Endodermal cell (in vitro differentiated cells): ENCODE data around the gene PRSS35. TPM values are rescaled to one million over a fixed set of nuclear protein-coding genes. Genes with fewer than 3 reads are reported as not detected.
"Not testable (repeated sequence)": the region's sequence is repeated elsewhere in the genome, so short reads cannot be mapped to it uniquely, and the experiment has no call there.

ENCODE experiments used
- DNase-seq: peaks from one replicate; pipeline ENCODE4 v3.0.0-alpha.2; 2017
- H3K27ac ChIP-seq: 2 replicates; pipeline ENCODE4 v1.5.1; 2013; ENCODE audit warnings: mild to moderate bottlenecking, low read depth, low read length, moderate library complexity
- H3K27me3 ChIP-seq: 2 replicates; pipeline ENCODE4 v1.6.1; 2013; ENCODE audit warnings: mild to moderate bottlenecking, low read length, moderate library complexity; ENCODE audit not compliant: insufficient read depth, control insufficient read depth, poor library complexity, severe bottlenecking
- H3K36me3 ChIP-seq: 2 replicates; pipeline ENCODE4 v1.7.0; 2013; ENCODE audit warnings: mild to moderate bottlenecking, low read length, moderate library complexity; ENCODE audit not compliant: control insufficient read depth, insufficient read depth
- H3K4me1 ChIP-seq: one replicate; pipeline ENCODE4 v1.7.0; 2013; ENCODE audit warnings: low read length; ENCODE audit not compliant: control insufficient read depth, insufficient read depth
- H3K4me3 ChIP-seq: 2 replicates; pipeline ENCODE4 v1.5.1; 2013; ENCODE audit warnings: mild to moderate bottlenecking, low read length, moderate library complexity
- H3K9ac ChIP-seq: 2 replicates; pipeline ENCODE4 v1.6.1; 2013; ENCODE audit warnings: mild to moderate bottlenecking, low read length, moderate library complexity; ENCODE audit not compliant: poor library complexity, severe bottlenecking; ENCODE audit errors: extremely low read depth
- H3K9me3 ChIP-seq: 2 replicates; pipeline ENCODE4 v1.6.1; 2013; ENCODE audit warnings: mild to moderate bottlenecking, low read length, moderate library complexity; ENCODE audit not compliant: control insufficient read depth
- H3K27ac Mint-ChIP-seq: 2 replicates; pipeline ENCODE4 v1.8.0; 2020; ENCODE audit warnings: mixed read lengths
- H3K27me3 Mint-ChIP-seq: 2 replicates; pipeline ENCODE4 v1.8.0; 2021; ENCODE audit warnings: mild to moderate bottlenecking, mixed read lengths; ENCODE audit not compliant: insufficient read depth
- H3K36me3 Mint-ChIP-seq: 2 replicates; pipeline ENCODE4 v1.8.0; 2020; ENCODE audit warnings: low read depth, mixed read lengths
- H3K4me1 Mint-ChIP-seq: 2 replicates; pipeline ENCODE4 v1.8.0; 2020; ENCODE audit warnings: mixed read lengths
- H3K4me3 Mint-ChIP-seq: 2 replicates; pipeline ENCODE4 v1.8.0; 2020; ENCODE audit warnings: mild to moderate bottlenecking, moderate library complexity, mixed read lengths
- H3K9me3 Mint-ChIP-seq: 2 replicates; pipeline ENCODE4 v1.8.0; 2020; ENCODE audit warnings: mild to moderate bottlenecking, mixed read lengths
- CTCF ChIP-seq: fragments of 200-600 bp; sonication (generic); conservative IDR thresholded peaks from 2 replicates; pipeline ENCODE4 v1.5.0; 2021; ENCODE audit warnings: antibody characterized with exemption, mild to moderate bottlenecking
- WGBS, 2 experiments: methylation state at CpG; one replicate each; pipeline versions ENCODE4 v1.1.5 to v1.1.7; 2013; ENCODE audit warnings: missing lambda C conversion rate in 2 of 2, mixed read lengths in 1 of 2; ENCODE audit not compliant: insufficient coverage in 1 of 2, insufficient read length in 1 of 2; 5-methylcytosine and 5-hydroxymethylcytosine counted together
- total RNA-seq, 2 donors: library from RNA; stranded (reverse); fragmentation: NEBNext Ultra II Directional in 1 of 2; extraction: Animal tissue kit (Norgen Biotek cat#: 25700) in 1 of 2; gene quantifications; 2 replicates in 1 of 2; 3 replicates in 1 of 2; pipeline ENCODE4 v1.2.1, GENCODE V29; 2021

Gene PRSS35
- total RNA-seq, 2 donors from 2014 or later: 2.1 to 3.8 TPM

- TF ChIP-seq CTCF: no peak
- no peak overlapping the region for H3K4me3 Mint-ChIP-seq
- H3K27ac Mint-ChIP-seq: no peak overlapping the region
- no peaks in the 10 kb centered on the region for H3K36me3 Mint-ChIP-seq
- H3K4me1 Mint-ChIP-seq: no peaks in the 10 kb centered on the region
- no peak overlapping the region for H3K4me3 ChIP-seq
- H3K27me3 ChIP-seq: no peaks in the 10 kb centered on the region
- H3K9me3 Mint-ChIP-seq: no peaks in the 10 kb centered on the region
- DNase-seq: no peak
- H3K27ac ChIP-seq: no peak overlapping the region
- H3K9ac ChIP-seq: no peak overlapping the region
- no peaks in the 10 kb centered on the region for H3K4me1 ChIP-seq
- H3K9me3 ChIP-seq: no peaks in the 10 kb centered on the region
- WGBS, 2 experiments: 100% methylated on average over 1 of the region's 1 CpG; no CpG with 5 or more reads in 1 of the 2 experiments
- H3K36me3 ChIP-seq: no peaks in the 10 kb centered on the region
- no peaks in the 10 kb centered on the region for H3K27me3 Mint-ChIP-seq
These were observed 31.9 kb upstream of the PRSS35 start for GRCh38 chr6:83480470-83480869.

- no CpG with 5 or more reads among the region's 1 CpG for WGBS, 2 experiments
- H3K4me1 Mint-ChIP-seq, DNase-seq, H3K27me3 ChIP-seq, H3K9me3 Mint-ChIP-seq, H3K36me3 Mint-ChIP-seq, H3K4me1 ChIP-seq, H3K27ac ChIP-seq, H3K36me3 ChIP-seq, H3K27me3 Mint-ChIP-seq, H3K9me3 ChIP-seq, H3K27ac Mint-ChIP-seq, H3K4me3 Mint-ChIP-seq, H3K9ac ChIP-seq, H3K4me3 ChIP-seq: not testable (repeated sequence)
These were observed 30.4 kb upstream of the PRSS35 start for GRCh38 chr6:83481938-83482337.

GRCh38 chr6:83488448-83488847, 23.9 kb upstream of the PRSS35 start:
- no peaks in the 10 kb centered on the region for H3K36me3 ChIP-seq
- Mint-ChIP-seq H3K36me3 (no peaks in the 10 kb centered on the region), H3K4me3 (no peak overlapping the region), H3K4me1 (peaks cover 5% of the 10 kb centered on the region), H3K27me3 (no peaks in the 10 kb centered on the region), H3K9me3 (no peaks in the 10 kb centered on the region), H3K27ac (no peak overlapping the region)
- H3K27me3 ChIP-seq: no peaks in the 10 kb centered on the region
- 83 to 85% methylated on average over 1 to 2 of the region's 2 CpGs for WGBS, 2 experiments
- no peak for TF ChIP-seq CTCF
- no peak overlapping the region for H3K4me3 ChIP-seq
- H3K27ac ChIP-seq: no peak overlapping the region
- peaks cover 3% of the 10 kb centered on the region for H3K4me1 ChIP-seq
- H3K9ac ChIP-seq: no peak overlapping the region
- no peak for DNase-seq
- no peaks in the 10 kb centered on the region for H3K9me3 ChIP-seq

GRCh38 chr6:83488861-83489260, 23.5 kb upstream of the PRSS35 start:
- H3K4me3 Mint-ChIP-seq: no peak overlapping the region

More at GRCh38 chr6:83488861-83489260, 23.5 kb upstream of the PRSS35 start:
- Mint-ChIP-seq H3K36me3 (no peaks in the 10 kb centered on the region), H3K27ac (no peak overlapping the region), H3K27me3 (no peaks in the 10 kb centered on the region), H3K4me1 (peaks cover 5% of the 10 kb centered on the region), H3K9me3 (no peaks in the 10 kb centered on the region)
- Histone ChIP-seq H3K36me3 (no peaks in the 10 kb centered on the region), H3K27me3 (no peaks in the 10 kb centered on the region), H3K4me3 (no peak overlapping the region), H3K27ac (no peak overlapping the region), H3K9ac (no peak overlapping the region), H3K9me3 (no peaks in the 10 kb centered on the region), H3K4me1 (peaks cover 3% of the 10 kb centered on the region)
- TF ChIP-seq CTCF: no peak
- no peak for DNase-seq
- 84 to 92% methylated on average over 3 to 4 of the region's 4 CpGs for WGBS, 2 experiments
